DOHH2 (cell line): ENCODE measurements around the gene NCKAP5.

Experiments
- CTCF ChIP-seq: fragments of 200-600 bp; sonication (generic); IDR thresholded peaks from one replicate; pipeline ENCODE4 v1.5.1; 2014; ENCODE audit warnings: antibody characterized with exemption, mild to moderate bottlenecking, low read depth, low read length; ENCODE audit not compliant: poor library complexity, severe bottlenecking
- EZH2phosphoT487 ChIP-seq: fragments of 200-600 bp; sonication (generic); IDR thresholded peaks from 2 replicates; pipeline ENCODE4 v1.6.1; 2017; ENCODE audit warnings: borderline replicate concordance, mild to moderate bottlenecking, antibody characterized with exemption, low read length, moderate library complexity, mixed read lengths

GRCh38 chr2:133606616-133607015 lies 38.4 kb upstream of the NCKAP5 start:
- no peak for TF ChIP-seq CTCF
- no peak for TF ChIP-seq EZH2phosphoT487
